Glutamatergic neuron (in vitro differentiated cells): Measurements from ENCODE around the gene CPNE8. TPM values are rescaled to one million over a fixed set of nuclear protein-coding genes. Genes with fewer than 3 reads are reported as not detected.
"Not testable (repeated sequence)": the region's sequence is repeated elsewhere in the genome, so short reads cannot be mapped to it uniquely, and the experiment has no call there.

Experiments
- DNase-seq: peaks from one replicate; pipeline ENCODE4 v3.0.0; 2022
- H3K27ac Mint-ChIP-seq: one replicate; pipeline ENCODE4 v1.8.0; 2020; ENCODE audit warnings: mild to moderate bottlenecking, mixed read lengths, inconsistent platforms; ENCODE audit not compliant: unreplicated experiment
- H3K27me3 Mint-ChIP-seq: one replicate; pipeline ENCODE4 v1.8.0; 2020; ENCODE audit warnings: mild to moderate bottlenecking, moderate library complexity, mixed read lengths, inconsistent platforms; ENCODE audit not compliant: unreplicated experiment
- H3K36me3 Mint-ChIP-seq: one replicate; pipeline ENCODE4 v1.8.0; 2020; ENCODE audit warnings: mild to moderate bottlenecking, mixed read lengths, inconsistent platforms; ENCODE audit not compliant: unreplicated experiment
- H3K4me1 Mint-ChIP-seq: one replicate; pipeline ENCODE4 v1.8.0; 2020; ENCODE audit warnings: mild to moderate bottlenecking, low read depth, mixed read lengths, inconsistent platforms; ENCODE audit not compliant: unreplicated experiment
- H3K4me3 Mint-ChIP-seq: one replicate; pipeline ENCODE4 v1.8.0; 2020; ENCODE audit warnings: mild to moderate bottlenecking, mixed read lengths, inconsistent platforms; ENCODE audit not compliant: unreplicated experiment
- H3K9me3 Mint-ChIP-seq: one replicate; pipeline ENCODE4 v1.8.0; 2020; ENCODE audit warnings: mild to moderate bottlenecking, moderate library complexity, mixed read lengths, inconsistent platforms; ENCODE audit not compliant: unreplicated experiment
- total RNA-seq: library from RNA; stranded (reverse); fragmentation: NEBNext Ultra II Directional; extraction: Animal tissue kit (Norgen Biotek cat#: 25700); gene quantifications from one replicate; pipeline ENCODE4 v1.2.1, GENCODE V29; 2021; ENCODE audit not compliant: unreplicated experiment
- TF ChIP-seq, protein P1 (sequence below): fragments of 200-600 bp; sonication (generic); IDR thresholded peaks from one replicate; pipeline ENCODE4 v1.5.0; 2021; ENCODE audit not compliant: partially characterized antibody, unreplicated experiment

The CPNE8 gene
- total RNA-seq, 1 donor from 2014 or later: 5.9 TPM

DNA sequence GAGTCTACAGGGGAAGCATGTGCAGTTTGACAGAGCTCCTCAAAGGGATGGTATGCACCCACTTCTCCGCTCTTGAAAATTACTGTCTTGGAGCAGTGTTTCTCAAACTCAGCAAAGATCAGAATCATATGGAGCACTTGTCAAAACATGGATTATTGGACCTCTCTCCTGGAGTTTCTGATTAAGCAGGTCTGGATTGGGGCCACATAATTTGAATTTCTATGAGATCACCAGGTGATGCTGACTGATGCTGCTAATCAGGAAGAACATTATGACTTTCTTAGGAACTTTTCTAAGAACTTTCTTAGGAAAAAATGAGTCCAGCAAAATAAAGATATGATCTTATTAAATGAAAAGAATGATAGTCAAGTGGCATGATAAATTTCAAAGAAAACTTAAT is 144.3 kb downstream of the CPNE8 start:
- no peaks in the 10 kb centered on the region for H3K36me3 Mint-ChIP-seq
- DNase-seq: no peak
- no peaks in the 10 kb centered on the region for H3K4me1 Mint-ChIP-seq
- TF ChIP-seq, protein P1, sequence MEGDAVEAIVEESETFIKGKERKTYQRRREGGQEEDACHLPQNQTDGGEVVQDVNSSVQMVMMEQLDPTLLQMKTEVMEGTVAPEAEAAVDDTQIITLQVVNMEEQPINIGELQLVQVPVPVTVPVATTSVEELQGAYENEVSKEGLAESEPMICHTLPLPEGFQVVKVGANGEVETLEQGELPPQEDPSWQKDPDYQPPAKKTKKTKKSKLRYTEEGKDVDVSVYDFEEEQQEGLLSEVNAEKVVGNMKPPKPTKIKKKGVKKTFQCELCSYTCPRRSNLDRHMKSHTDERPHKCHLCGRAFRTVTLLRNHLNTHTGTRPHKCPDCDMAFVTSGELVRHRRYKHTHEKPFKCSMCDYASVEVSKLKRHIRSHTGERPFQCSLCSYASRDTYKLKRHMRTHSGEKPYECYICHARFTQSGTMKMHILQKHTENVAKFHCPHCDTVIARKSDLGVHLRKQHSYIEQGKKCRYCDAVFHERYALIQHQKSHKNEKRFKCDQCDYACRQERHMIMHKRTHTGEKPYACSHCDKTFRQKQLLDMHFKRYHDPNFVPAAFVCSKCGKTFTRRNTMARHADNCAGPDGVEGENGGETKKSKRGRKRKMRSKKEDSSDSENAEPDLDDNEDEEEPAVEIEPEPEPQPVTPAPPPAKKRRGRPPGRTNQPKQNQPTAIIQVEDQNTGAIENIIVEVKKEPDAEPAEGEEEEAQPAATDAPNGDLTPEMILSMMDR: no peak
- no peak overlapping the region for H3K27ac Mint-ChIP-seq
- no peaks in the 10 kb centered on the region for H3K27me3 Mint-ChIP-seq
- H3K9me3 Mint-ChIP-seq: no peaks in the 10 kb centered on the region
- H3K4me3 Mint-ChIP-seq: no peak overlapping the region

DNA sequence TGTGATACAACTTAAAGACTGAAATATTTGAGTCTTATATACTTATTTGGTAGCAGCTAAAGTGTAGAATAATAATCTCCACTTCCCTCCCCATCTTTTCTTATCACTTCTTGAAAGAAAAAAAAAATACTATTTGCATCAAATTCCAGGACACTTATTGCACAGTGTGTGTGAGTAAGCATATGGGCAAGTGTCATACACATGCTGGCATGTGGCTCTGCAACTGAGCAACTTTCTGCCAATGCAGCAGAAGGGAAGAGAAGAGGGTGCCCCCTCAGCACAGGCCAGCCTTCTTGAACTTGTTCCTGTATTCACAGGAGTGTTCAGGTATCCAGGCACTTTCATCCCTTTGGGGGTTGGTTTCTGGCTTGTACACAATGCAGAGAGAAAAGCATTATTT is 145.8 kb downstream of the CPNE8 start:
- H3K27ac Mint-ChIP-seq: no peak overlapping the region
- no peaks in the 10 kb centered on the region for H3K4me1 Mint-ChIP-seq
- TF ChIP-seq, protein P1: no peak
- H3K36me3 Mint-ChIP-seq: no peaks in the 10 kb centered on the region
- H3K9me3 Mint-ChIP-seq: no peaks in the 10 kb centered on the region
- H3K27me3 Mint-ChIP-seq: no peaks in the 10 kb centered on the region
- H3K4me3 Mint-ChIP-seq: no peak overlapping the region
- no peak for DNase-seq

DNA sequence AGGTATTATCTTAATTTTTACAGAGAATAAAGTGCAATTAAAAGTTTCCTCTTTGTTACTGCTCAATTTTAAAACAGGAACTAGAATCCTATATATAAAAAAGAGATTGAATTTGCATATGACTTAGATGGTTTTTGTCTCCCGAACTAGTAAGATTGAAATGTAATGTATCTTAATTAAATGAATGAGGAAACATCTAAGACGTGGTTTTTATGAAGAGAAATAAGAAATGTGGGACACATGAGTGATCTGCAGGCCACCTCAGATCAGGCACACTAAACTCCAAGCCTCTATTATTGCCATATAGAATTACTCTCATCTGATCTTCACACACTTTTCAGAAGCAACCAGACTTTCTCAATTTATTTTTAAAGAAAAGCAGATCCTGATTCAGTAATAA is 158.6 kb downstream of the CPNE8 start:
- TF ChIP-seq, protein P1: no peak
- Mint-ChIP-seq H3K4me3 (no peak overlapping the region), H3K4me1 (no peaks in the 10 kb centered on the region), H3K27me3 (no peaks in the 10 kb centered on the region), H3K36me3 (no peaks in the 10 kb centered on the region), H3K9me3 (peaks cover 2% of the 10 kb centered on the region), H3K27ac (no peak overlapping the region)
- DNase-seq: no peak

DNA sequence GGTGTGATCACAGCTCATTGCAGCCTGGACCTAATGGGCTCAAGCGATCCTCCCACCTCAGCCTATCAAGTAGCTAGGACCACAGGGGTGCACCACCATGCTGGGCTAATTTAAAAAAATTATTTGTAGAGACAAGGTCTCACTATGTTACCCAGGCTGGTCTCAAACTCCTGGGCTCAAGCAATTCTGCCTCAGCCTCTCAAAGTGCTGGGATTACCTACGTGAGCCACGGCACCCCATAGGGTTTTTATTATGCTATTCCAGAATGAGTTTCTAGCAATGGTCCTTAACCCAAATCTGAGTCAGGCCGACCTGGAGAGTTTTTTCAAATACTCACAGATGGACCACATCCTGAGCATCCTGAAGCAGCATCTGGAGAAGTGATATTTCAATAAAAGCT is 159.8 kb downstream of the CPNE8 start:
- TF ChIP-seq, protein P1: no peak
- no peaks in the 10 kb centered on the region for H3K36me3 Mint-ChIP-seq
- H3K27ac Mint-ChIP-seq: no peak overlapping the region
- no peak for DNase-seq
- no peak overlapping the region for H3K4me3 Mint-ChIP-seq
- H3K9me3 Mint-ChIP-seq: peaks cover 2% of the 10 kb centered on the region
- no peaks in the 10 kb centered on the region for H3K27me3 Mint-ChIP-seq
- no peaks in the 10 kb centered on the region for H3K4me1 Mint-ChIP-seq

DNA sequence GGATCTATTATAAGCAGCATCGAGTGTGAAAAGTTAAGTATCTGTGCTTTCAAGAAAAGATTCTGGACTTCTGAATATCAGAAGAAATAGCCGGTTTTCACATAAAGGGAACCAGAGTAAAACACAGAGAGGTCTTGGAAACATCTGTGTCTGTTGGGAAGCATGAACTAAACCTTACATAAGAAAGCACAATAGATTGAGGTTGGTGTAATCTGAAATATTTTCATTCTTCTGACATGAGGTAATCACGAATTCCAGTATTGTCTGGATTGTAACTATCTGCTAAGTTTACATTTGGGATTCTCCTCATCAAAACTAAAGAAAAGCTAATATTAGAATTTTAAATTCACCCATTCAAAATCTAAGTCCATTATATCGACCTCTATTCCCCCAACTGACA is 161.3 kb downstream of the CPNE8 start:
- Mint-ChIP-seq H3K4me3 (no peak overlapping the region), H3K27ac (no peak overlapping the region), H3K36me3 (no peaks in the 10 kb centered on the region), H3K27me3 (no peaks in the 10 kb centered on the region), H3K4me1 (no peaks in the 10 kb centered on the region), H3K9me3 (no peaks in the 10 kb centered on the region)
- TF ChIP-seq, protein P1: no peak
- no peak for DNase-seq

DNA sequence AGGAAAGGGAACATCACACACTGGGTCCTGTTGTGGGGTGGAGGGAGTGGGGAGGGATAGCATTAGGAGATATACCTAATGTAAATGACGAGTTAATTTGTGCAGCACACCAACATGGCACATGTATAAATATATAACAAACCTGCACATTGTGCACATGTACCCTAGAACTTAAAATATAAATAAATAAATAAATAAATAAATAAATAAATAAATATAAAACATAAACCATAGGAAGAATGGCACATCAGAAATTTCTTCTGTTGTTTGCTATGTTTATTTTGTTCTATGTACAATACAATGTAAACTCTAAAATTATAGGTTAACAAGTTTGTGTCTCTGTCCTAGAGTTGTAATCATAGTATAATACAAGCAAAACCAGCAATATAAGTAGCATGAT is 162.9 kb downstream of the CPNE8 start:
- not testable (repeated sequence) for H3K27me3 Mint-ChIP-seq, H3K4me3 Mint-ChIP-seq, DNase-seq, H3K36me3 Mint-ChIP-seq, H3K27ac Mint-ChIP-seq, H3K4me1 Mint-ChIP-seq, H3K9me3 Mint-ChIP-seq
